ENCODE measurements around the gene MYH4.

MYH4 gene

DNA sequence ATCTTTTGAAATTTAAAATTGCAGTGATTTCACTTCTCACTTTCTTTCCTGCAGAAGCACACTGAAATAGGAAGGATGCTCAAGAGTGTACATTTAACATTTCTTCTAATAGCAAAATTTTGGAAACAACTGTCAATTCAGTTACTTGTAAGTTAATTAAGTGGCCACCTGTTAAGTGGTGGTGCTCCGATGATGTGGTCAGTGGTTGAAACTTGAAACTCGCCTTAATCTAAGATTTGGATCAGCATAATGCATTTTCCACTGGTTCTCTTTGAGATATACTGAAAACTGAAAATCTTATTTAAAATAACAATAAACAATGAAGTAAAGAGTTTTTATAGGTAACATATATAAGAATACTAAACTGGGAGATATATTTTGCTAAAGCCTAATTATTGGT, 40.6 kb downstream of the MYH4 start:
- DNase-seq = no peak
- Histone ChIP-seq H3K9me3 (ENCODE audit: control insufficient read depth, low read length) (no peaks in the 10 kb centered on the region), H3K27me3 (replicated peaks; ENCODE audit: control insufficient read depth, insufficient read depth, low read length, poor library complexity, severe bottlenecking) (peaks cover 3% of the 10 kb centered on the region), H3K27ac (ENCODE audit: insufficient read depth, low read length, poor library complexity, severe bottlenecking) (no peak overlapping the region), H3K36me3 (ENCODE audit: control insufficient read depth, insufficient read depth, low read length) (no peaks in the 10 kb centered on the region), H3K4me1 (ENCODE audit: control insufficient read depth, insufficient read depth, low read length, poor library complexity, severe bottlenecking) (no peaks in the 10 kb centered on the region), H3K4me3 (ENCODE audit: insufficient read depth, low read depth, low read length, poor library complexity, severe bottlenecking) (no peak overlapping the region)

DNA sequence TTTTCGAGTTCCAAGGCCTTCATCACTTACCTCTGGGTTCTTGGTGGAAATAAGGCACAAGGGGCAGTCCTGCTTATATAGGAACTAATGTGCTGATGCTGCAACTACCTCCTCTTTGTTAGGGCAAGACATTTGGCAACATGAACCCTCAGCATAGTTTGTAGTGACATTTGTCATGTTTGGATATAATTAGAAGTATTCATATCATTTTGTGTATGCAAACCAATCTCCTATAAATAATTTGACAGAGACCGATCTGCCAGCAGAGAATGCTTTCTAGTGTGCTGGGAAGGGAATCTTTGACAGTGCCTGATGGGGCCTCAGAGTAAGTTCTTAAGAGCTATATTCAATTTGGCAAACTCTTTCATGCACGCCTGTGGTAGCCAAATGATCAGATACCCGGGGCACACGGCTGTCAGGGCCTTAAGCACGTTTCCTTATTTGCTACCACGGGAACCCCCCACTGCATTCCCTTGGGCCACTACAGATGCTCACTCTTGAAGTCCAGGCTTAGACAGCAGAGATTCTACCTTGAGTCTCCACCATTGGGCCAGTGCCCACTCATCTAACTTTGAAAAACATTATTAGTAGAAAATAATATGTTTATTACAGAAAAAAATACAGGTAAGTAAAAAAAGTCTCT, 47.3 kb downstream of the MYH4 start, which contains the start of gene MYH8:
MYH8 (minus strand) TSS at position 51 of the 643 bp plus-strand sequence. CDS start 1,723 bp downstream, outside the sequence.
- H3K9me3 ChIP-seq (ENCODE audit: control insufficient read depth, low read length) = no peaks in the 10 kb centered on the region
- H3K4me3 ChIP-seq (ENCODE audit: insufficient read depth, low read depth, low read length, poor library complexity, severe bottlenecking) = no peak within 1 kb of the TSS
- H3K36me3 ChIP-seq (ENCODE audit: control insufficient read depth, insufficient read depth, low read length) = no peaks in the 10 kb centered on the region
- H3K4me1 ChIP-seq (ENCODE audit: control insufficient read depth, insufficient read depth, low read length, poor library complexity, severe bottlenecking) = no peaks in the 10 kb centered on the region
- DNase-seq = no peak
- H3K27me3 ChIP-seq (replicated peaks; ENCODE audit: control insufficient read depth, insufficient read depth, low read length, poor library complexity, severe bottlenecking) = peaks cover 3% of the 10 kb centered on the region
- no peak within 1 kb of the TSS for H3K27ac ChIP-seq (ENCODE audit: insufficient read depth, low read length, poor library complexity, severe bottlenecking)

DNA sequence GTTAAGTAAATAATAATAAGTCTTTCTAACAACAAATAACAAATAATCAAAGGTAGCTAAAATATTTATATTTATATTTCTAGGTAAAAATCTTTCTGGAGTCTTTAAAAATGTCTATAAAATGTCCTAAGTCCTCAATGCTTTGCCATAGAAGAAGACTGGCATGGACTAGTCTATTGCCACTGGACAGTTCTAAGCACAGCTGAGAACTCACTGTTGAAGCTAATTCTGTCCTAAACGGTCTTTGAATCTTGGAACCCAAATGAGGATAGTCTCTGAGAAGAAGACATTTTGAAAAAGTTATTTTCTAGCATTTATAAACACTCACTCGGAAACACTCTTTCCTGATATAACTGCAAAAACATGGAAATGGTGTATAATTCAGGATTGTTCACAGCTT, 48.1 kb downstream of the MYH4 start:
- H3K4me1 ChIP-seq (ENCODE audit: control insufficient read depth, insufficient read depth, low read length, poor library complexity, severe bottlenecking) = no peaks in the 10 kb centered on the region
- H3K4me3 ChIP-seq (ENCODE audit: insufficient read depth, low read depth, low read length, poor library complexity, severe bottlenecking) = no peak overlapping the region
- no peaks in the 10 kb centered on the region for H3K36me3 ChIP-seq (ENCODE audit: control insufficient read depth, insufficient read depth, low read length)
- H3K9me3 ChIP-seq (ENCODE audit: control insufficient read depth, low read length) = no peaks in the 10 kb centered on the region
- no peak for DNase-seq
- H3K27me3 ChIP-seq (replicated peaks; ENCODE audit: control insufficient read depth, insufficient read depth, low read length, poor library complexity, severe bottlenecking) = peaks cover 3% of the 10 kb centered on the region
- H3K27ac ChIP-seq (ENCODE audit: insufficient read depth, low read length, poor library complexity, severe bottlenecking) = no peak overlapping the region

DNA sequence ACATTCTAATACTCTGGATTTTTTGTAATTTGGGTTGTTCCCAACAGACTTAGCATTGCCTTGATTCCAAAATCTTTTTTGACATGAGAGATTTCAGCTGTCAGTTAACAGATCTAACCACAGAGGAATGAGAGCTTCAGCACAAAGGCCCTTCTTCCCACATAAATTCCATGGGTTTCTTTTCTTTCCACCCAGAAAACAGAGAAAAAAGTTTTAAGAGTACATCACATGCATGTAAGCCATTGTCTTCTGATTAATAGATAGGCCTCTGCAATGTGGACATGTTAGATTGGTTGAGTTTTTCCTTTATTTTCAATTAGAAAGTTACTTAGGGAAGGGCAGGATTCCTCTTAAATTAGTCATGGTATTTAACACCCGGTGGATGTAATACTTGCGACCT, 48.5 kb downstream of the MYH4 start:
- Histone ChIP-seq H3K4me1 (ENCODE audit: control insufficient read depth, insufficient read depth, low read length, poor library complexity, severe bottlenecking) (no peaks in the 10 kb centered on the region), H3K27ac (ENCODE audit: insufficient read depth, low read length, poor library complexity, severe bottlenecking) (no peak overlapping the region), H3K27me3 (replicated peaks; ENCODE audit: control insufficient read depth, insufficient read depth, low read length, poor library complexity, severe bottlenecking) (peaks cover 3% of the 10 kb centered on the region), H3K4me3 (ENCODE audit: insufficient read depth, low read depth, low read length, poor library complexity, severe bottlenecking) (no peak overlapping the region), H3K9me3 (ENCODE audit: control insufficient read depth, low read length) (no peaks in the 10 kb centered on the region), H3K36me3 (ENCODE audit: control insufficient read depth, insufficient read depth, low read length) (no peaks in the 10 kb centered on the region)
- DNase-seq = no peak

DNA sequence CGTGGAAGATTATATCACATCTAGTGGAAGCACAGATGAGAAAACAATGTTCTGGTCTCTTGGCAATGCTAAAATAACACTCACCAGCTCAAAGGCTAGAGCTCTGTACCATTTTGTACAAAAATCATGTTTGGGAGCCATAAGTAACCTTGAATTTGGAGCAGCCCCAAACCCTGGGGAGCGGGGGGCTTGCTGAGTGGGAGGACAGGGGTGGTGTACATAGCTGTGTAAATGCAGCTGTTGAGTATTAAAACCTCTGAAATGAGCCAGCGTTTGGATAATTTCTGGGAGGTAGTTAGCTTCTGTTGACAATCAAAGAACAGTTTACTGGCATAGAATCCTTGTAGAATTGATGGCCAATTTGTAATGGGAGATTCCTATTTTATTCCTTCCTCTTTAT, 51.9 kb downstream of the MYH4 start:
- Histone ChIP-seq H3K27ac (ENCODE audit: insufficient read depth, low read length, poor library complexity, severe bottlenecking) (no peak overlapping the region), H3K4me1 (ENCODE audit: control insufficient read depth, insufficient read depth, low read length, poor library complexity, severe bottlenecking) (no peaks in the 10 kb centered on the region), H3K4me3 (ENCODE audit: insufficient read depth, low read depth, low read length, poor library complexity, severe bottlenecking) (no peak overlapping the region), H3K9me3 (ENCODE audit: control insufficient read depth, low read length) (no peaks in the 10 kb centered on the region), H3K36me3 (ENCODE audit: control insufficient read depth, insufficient read depth, low read length) (no peaks in the 10 kb centered on the region), H3K27me3 (replicated peaks; ENCODE audit: control insufficient read depth, insufficient read depth, low read length, poor library complexity, severe bottlenecking) (no peaks in the 10 kb centered on the region)
- DNase-seq = no peak

DNA sequence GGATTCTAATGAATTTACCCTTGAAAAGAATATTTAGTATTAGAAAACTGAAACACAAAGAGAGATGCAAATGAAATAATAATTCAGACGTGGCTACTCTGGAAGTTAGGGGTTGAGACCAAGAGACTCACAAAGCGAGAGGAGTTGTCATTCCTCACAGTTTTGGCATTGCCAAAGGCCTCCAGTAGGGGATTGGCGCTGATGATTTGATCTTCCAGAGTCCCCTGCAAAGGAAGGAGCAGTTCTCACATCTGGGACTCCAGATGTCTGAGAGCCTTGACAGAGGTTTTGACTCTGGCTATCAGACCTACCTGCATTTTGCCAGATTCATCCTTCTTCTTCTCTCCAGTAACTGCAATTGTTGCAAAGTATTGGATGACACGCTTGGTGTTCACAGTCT, 54.2 kb downstream of the MYH4 start:
- no peaks in the 10 kb centered on the region for H3K36me3 ChIP-seq (ENCODE audit: control insufficient read depth, insufficient read depth, low read length)
- DNase-seq = no peak
- no peaks in the 10 kb centered on the region for H3K9me3 ChIP-seq (ENCODE audit: control insufficient read depth, low read length)
- H3K4me3 ChIP-seq (ENCODE audit: insufficient read depth, low read depth, low read length, poor library complexity, severe bottlenecking) = no peak overlapping the region
- no peaks in the 10 kb centered on the region for H3K4me1 ChIP-seq (ENCODE audit: control insufficient read depth, insufficient read depth, low read length, poor library complexity, severe bottlenecking)
- no peaks in the 10 kb centered on the region for H3K27me3 ChIP-seq (replicated peaks; ENCODE audit: control insufficient read depth, insufficient read depth, low read length, poor library complexity, severe bottlenecking)
- H3K27ac ChIP-seq (ENCODE audit: insufficient read depth, low read length, poor library complexity, severe bottlenecking) = no peak overlapping the region

DNA sequence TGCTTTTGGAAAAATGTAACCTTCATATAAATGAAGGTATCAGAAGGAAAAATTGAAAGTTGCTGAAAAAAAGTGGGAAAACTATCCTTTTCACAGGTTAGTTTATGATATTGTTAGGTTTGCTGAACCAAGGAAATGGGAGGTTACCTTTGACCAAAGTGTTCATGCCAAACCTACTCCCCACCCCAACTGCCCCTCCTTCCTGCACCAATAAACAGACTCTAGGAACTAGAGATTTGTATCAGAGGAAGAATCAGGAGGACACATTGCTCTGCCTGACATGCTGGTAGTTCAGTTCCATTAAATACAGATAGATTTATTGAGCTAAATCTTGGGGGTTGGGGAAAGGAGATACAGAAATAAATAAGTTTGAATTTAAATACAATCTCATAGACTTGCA, 65.8 kb downstream of the MYH4 start:
- H3K36me3 ChIP-seq (ENCODE audit: control insufficient read depth, insufficient read depth, low read length) = no peaks in the 10 kb centered on the region
- H3K9me3 ChIP-seq (ENCODE audit: control insufficient read depth, low read length) = no peaks in the 10 kb centered on the region
- no peaks in the 10 kb centered on the region for H3K27me3 ChIP-seq (replicated peaks; ENCODE audit: control insufficient read depth, insufficient read depth, low read length, poor library complexity, severe bottlenecking)
- H3K4me1 ChIP-seq (ENCODE audit: control insufficient read depth, insufficient read depth, low read length, poor library complexity, severe bottlenecking) = no peaks in the 10 kb centered on the region
- no peak overlapping the region for H3K27ac ChIP-seq (ENCODE audit: insufficient read depth, low read length, poor library complexity, severe bottlenecking)
- no peak for DNase-seq
- no peak overlapping the region for H3K4me3 ChIP-seq (ENCODE audit: insufficient read depth, low read depth, low read length, poor library complexity, severe bottlenecking)

DNA sequence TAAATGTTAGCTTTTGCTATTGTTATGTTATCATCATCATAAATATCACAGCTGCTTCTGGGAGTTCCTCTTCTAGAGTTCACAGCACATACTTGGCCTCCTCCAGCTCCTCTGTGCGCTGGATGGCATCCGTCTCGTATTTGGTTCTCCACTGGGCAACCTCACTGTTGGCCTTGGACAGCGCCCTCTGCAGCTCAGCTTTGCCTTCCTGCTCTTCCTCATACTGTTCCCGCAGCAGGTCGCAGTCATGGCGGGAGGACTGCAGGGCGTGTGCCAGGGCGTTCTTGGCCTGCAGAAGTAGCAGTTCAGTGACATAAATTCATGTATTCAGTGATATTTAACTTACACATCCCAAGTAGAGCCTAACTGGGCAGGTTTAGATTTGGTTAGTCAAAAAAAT, 71.0 kb downstream of the MYH4 start:
- Histone ChIP-seq H3K4me1 (ENCODE audit: control insufficient read depth, insufficient read depth, low read length, poor library complexity, severe bottlenecking) (no peaks in the 10 kb centered on the region), H3K27ac (ENCODE audit: insufficient read depth, low read length, poor library complexity, severe bottlenecking) (no peak overlapping the region), H3K4me3 (ENCODE audit: insufficient read depth, low read depth, low read length, poor library complexity, severe bottlenecking) (no peak overlapping the region), H3K27me3 (replicated peaks; ENCODE audit: control insufficient read depth, insufficient read depth, low read length, poor library complexity, severe bottlenecking) (no peaks in the 10 kb centered on the region), H3K36me3 (ENCODE audit: control insufficient read depth, insufficient read depth, low read length) (no peaks in the 10 kb centered on the region), H3K9me3 (ENCODE audit: control insufficient read depth, low read length) (no peaks in the 10 kb centered on the region)
- DNase-seq = no peak

DNA sequence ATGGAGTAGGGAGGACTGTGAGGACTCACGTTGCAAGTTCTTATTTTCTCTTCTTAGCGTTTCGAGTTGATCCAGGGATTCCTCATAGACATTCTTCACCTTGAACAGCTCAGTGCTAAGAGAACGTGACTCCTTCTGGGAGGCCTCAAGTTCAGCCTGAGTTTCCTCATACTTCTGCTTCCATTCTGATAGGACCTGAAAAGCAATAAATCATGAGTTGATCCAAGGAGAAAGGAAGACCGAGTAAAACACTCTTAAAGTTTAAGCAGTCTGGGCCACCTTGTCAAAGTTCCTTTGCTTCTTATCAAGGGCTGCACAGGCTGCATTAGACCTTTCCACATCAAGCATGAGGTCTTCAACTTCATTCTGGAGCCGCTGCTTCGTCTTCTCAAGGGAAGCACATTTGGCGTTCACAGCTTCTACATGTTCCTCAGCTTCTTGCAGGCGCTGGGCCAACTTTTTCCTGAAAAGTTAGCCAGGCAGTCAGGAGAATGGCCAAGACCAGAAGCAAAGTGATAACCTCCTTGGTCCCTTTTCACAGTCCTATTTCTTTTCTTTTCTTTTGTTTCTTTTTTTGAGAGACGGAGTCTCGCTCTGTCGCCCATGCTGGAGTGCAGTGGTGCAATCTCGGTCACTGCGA, 72.7 kb downstream of the MYH4 start:
- Histone ChIP-seq H3K9me3 (ENCODE audit: control insufficient read depth, low read length) (no peaks in the 10 kb centered on the region), H3K4me1 (ENCODE audit: control insufficient read depth, insufficient read depth, low read length, poor library complexity, severe bottlenecking) (no peaks in the 10 kb centered on the region), H3K36me3 (ENCODE audit: control insufficient read depth, insufficient read depth, low read length) (no peaks in the 10 kb centered on the region), H3K27me3 (replicated peaks; ENCODE audit: control insufficient read depth, insufficient read depth, low read length, poor library complexity, severe bottlenecking) (no peaks in the 10 kb centered on the region), H3K27ac (ENCODE audit: insufficient read depth, low read length, poor library complexity, severe bottlenecking) (no peak overlapping the region), H3K4me3 (ENCODE audit: insufficient read depth, low read depth, low read length, poor library complexity, severe bottlenecking) (no peak overlapping the region)
- no peak for DNase-seq

DNA sequence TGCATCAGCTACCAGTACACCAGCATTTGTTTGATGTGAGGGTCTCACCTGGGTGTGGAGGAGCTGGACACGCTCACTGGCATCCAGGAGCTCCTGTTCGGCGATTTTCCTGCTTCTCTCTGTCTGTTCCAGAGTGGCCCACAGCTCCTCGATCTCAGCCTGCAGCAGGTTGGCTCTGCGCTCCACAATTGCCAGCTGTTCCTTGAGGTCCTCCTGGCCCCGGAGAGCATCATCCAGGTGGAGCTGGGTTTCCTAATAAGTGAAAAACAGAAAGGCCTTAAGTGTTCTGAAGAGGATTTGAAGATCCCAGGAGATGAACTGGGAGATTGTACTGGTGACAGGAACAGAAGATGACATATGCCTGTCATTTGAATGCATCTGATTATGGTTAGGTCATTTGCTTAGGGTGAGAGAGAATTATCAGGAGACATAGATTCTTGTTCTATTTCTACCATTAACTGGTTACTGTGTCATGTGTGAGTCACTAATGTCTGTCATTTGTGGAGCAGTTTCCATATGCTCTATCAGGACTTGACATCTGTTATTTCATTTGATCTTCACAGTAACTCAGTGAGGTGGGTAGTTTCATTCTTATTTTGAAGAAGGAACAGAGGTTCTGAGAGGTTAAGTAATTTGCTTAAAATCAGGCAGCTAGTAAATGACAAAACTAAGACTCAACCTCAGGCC, 75.0 kb downstream of the MYH4 start:
- no peak overlapping the region for H3K27ac ChIP-seq (ENCODE audit: insufficient read depth, low read length, poor library complexity, severe bottlenecking)
- no peaks in the 10 kb centered on the region for H3K4me1 ChIP-seq (ENCODE audit: control insufficient read depth, insufficient read depth, low read length, poor library complexity, severe bottlenecking)
- no peak for DNase-seq
- no peaks in the 10 kb centered on the region for H3K36me3 ChIP-seq (ENCODE audit: control insufficient read depth, insufficient read depth, low read length)
- no peaks in the 10 kb centered on the region for H3K27me3 ChIP-seq (replicated peaks; ENCODE audit: control insufficient read depth, insufficient read depth, low read length, poor library complexity, severe bottlenecking)
- H3K4me3 ChIP-seq (ENCODE audit: insufficient read depth, low read depth, low read length, poor library complexity, severe bottlenecking) = no peak overlapping the region
- H3K9me3 ChIP-seq (ENCODE audit: control insufficient read depth, low read length) = no peaks in the 10 kb centered on the region
